ENCODE results near the gene BIRC7.

Gene BIRC7

DNA sequence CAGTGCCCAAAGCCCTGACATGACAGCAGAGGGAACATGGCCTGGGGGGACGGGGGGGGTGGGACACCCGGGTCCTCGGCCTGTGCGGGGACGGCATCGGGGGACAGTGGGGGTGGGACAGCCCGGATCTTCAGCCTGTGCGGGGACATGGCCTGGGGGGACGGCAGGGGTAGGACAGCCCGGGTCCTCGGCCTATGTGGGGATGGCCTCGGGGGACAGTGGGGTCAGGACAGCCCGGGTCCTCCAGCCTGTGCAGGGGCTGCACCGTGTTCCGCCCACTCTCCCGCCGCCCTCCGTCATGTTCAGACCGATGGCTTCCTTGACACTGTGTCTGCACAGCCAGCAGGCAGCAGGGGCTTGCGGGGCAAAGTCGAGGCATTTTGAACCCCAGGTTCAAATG lies 7.0 kb downstream of the BIRC7 start:
- no peaks in the 10 kb centered on the region for H3K27me3 ChIP-seq (ENCODE audit: insufficient read depth, insufficient read length)

GRCh38 chr20:63243604-63244247 lies 8.0 kb downstream of the BIRC7 start:
- TF ChIP-seq SUZ12 (IDR thresholded peaks at IDR 0.05; ENCODE audit: extremely low read depth, insufficient read depth, insufficient read length): no peak
- TF ChIP-seq ZNF274 (IDR thresholded peaks at IDR 0.05; ENCODE audit: low read depth, low read length): no peak
- no peak for TF ChIP-seq YY1 (IDR thresholded peaks at IDR 0.05; ENCODE audit: insufficient read depth, insufficient read length)
- Histone ChIP-seq H3K27me3 (ENCODE audit: insufficient read depth, insufficient read length) (no peaks in the 10 kb centered on the region), H3K4me1 (ENCODE audit: insufficient read depth, insufficient read length) (peaks cover 23% of the 10 kb centered on the region), H3K9ac (ENCODE audit: insufficient read length, low read depth) (no peak overlapping the region), H3K9me3 (ENCODE audit: insufficient read depth, low read length) (no peaks in the 10 kb centered on the region), H3K4me3 (ENCODE audit: insufficient read length, low read depth) (no peak overlapping the region), H3K36me3 (ENCODE audit: insufficient read depth, insufficient read length, low read length) (peaks cover 4% of the 10 kb centered on the region)
- no peak for DNase-seq (ENCODE audit: low read depth, low spot score)

More for the DNA sequence above, 7.0 kb downstream of the BIRC7 start:
- no peak for DNase-seq (ENCODE audit: low read depth, low spot score)
- Histone ChIP-seq H3K36me3 (ENCODE audit: insufficient read depth, insufficient read length, low read length) (peaks cover 4% of the 10 kb centered on the region), H3K4me3 (ENCODE audit: insufficient read length, low read depth) (no peak overlapping the region), H3K9me3 (ENCODE audit: insufficient read depth, low read length) (no peaks in the 10 kb centered on the region), H3K4me1 (ENCODE audit: insufficient read depth, insufficient read length) (peaks cover 22% of the 10 kb centered on the region), H3K9ac (ENCODE audit: insufficient read length, low read depth) (no peak overlapping the region)
- no peak for TF ChIP-seq ZNF274 (IDR thresholded peaks at IDR 0.05; ENCODE audit: low read depth, low read length)
- TF ChIP-seq SUZ12 (IDR thresholded peaks at IDR 0.05; ENCODE audit: extremely low read depth, insufficient read depth, insufficient read length): no peak
- TF ChIP-seq YY1 (IDR thresholded peaks at IDR 0.05; ENCODE audit: insufficient read depth, insufficient read length): no peak

- Histone ChIP-seq H3K4me1 (ENCODE audit: insufficient read depth, insufficient read length) (peaks cover 23% of the 10 kb centered on the region), H3K27me3 (ENCODE audit: insufficient read depth, insufficient read length) (no peaks in the 10 kb centered on the region), H3K9ac (ENCODE audit: insufficient read length, low read depth) (no peak overlapping the region), H3K9me3 (ENCODE audit: insufficient read depth, low read length) (no peaks in the 10 kb centered on the region), H3K36me3 (ENCODE audit: insufficient read depth, insufficient read length, low read length) (peaks cover 4% of the 10 kb centered on the region), H3K4me3 (ENCODE audit: insufficient read length, low read depth) (no peak overlapping the region)
- TF ChIP-seq YY1 (IDR thresholded peaks at IDR 0.05; ENCODE audit: insufficient read depth, insufficient read length) (no peak), SUZ12 (IDR thresholded peaks at IDR 0.05; ENCODE audit: extremely low read depth, insufficient read depth, insufficient read length) (no peak), ZNF274 (IDR thresholded peaks at IDR 0.05; ENCODE audit: low read depth, low read length) (no peak)
- DNase-seq (ENCODE audit: low read depth, low spot score): no peak
These were observed 8.8 kb downstream of the BIRC7 start for GRCh38 chr20:63244468-63244867.

GRCh38 chr20:63246490-63247288 lies 11.0 kb downstream of the BIRC7 start:
- Histone ChIP-seq H3K9me3 (ENCODE audit: insufficient read depth, low read length) (no peaks in the 10 kb centered on the region; the same call in 1 of the 2 replicates), H3K9ac (ENCODE audit: insufficient read length, low read depth) (peak overlapping the region; percentile 50), H3K4me1 (ENCODE audit: insufficient read depth, insufficient read length) (peaks cover 23% of the 10 kb centered on the region), H3K36me3 (ENCODE audit: insufficient read depth, insufficient read length, low read length) (peaks cover 4% of the 10 kb centered on the region), H3K4me3 (ENCODE audit: insufficient read length, low read depth) (no peak overlapping the region), H3K27me3 (ENCODE audit: insufficient read depth, insufficient read length) (peaks cover 2% of the 10 kb centered on the region)
- TF ChIP-seq SUZ12 (IDR thresholded peaks at IDR 0.05; ENCODE audit: extremely low read depth, insufficient read depth, insufficient read length): no peak
- TF ChIP-seq YY1 (IDR thresholded peaks at IDR 0.05; ENCODE audit: insufficient read depth, insufficient read length): no peak
- no peak for TF ChIP-seq ZNF274 (IDR thresholded peaks at IDR 0.05; ENCODE audit: low read depth, low read length)
- no peak for DNase-seq (ENCODE audit: low read depth, low spot score)

DNA sequence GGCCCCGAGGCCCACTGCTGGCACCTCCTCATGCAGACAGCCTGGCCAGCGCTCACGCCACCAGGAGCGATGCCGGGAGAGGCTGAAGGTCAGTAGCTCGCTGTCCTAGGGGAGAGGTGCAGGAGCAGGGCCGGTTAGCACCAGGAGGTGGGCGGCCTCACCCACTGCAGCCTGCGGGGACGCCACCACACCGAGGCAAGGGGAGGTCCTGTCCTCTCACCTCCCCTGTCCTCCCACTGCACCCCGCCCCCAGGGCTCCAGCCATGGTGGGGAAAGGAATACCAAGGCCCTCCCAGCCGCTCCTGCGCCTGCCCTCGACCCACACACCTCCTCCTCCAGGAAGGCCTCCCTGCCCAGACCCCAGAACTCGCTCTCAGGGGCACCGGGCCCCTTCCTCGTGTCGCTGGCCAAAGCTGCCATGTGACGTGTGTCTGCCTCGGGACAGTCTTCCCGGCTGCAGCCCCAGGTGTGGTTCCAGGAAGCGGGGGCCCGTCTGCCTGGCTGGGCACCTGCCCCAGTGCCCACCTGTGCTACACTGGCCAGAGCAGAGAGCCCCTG lies 12.0 kb downstream of the BIRC7 start:
- Histone ChIP-seq H3K9me3 (ENCODE audit: insufficient read depth, low read length) (no peaks in the 10 kb centered on the region; the same call in 1 of the 2 replicates), H3K9ac (ENCODE audit: insufficient read length, low read depth) (peak overlapping the region; percentile 57), H3K27me3 (ENCODE audit: insufficient read depth, insufficient read length) (peaks cover 12% of the 10 kb centered on the region), H3K4me3 (ENCODE audit: insufficient read length, low read depth) (no peak overlapping the region), H3K4me1 (ENCODE audit: insufficient read depth, insufficient read length) (peaks cover 30% of the 10 kb centered on the region), H3K36me3 (ENCODE audit: insufficient read depth, insufficient read length, low read length) (peaks cover 4% of the 10 kb centered on the region)
- TF ChIP-seq SUZ12 (IDR thresholded peaks at IDR 0.05; ENCODE audit: extremely low read depth, insufficient read depth, insufficient read length) (no peak), YY1 (IDR thresholded peaks at IDR 0.05; ENCODE audit: insufficient read depth, insufficient read length) (no peak), ZNF274 (IDR thresholded peaks at IDR 0.05; ENCODE audit: low read depth, low read length) (no peak)
- no peak for DNase-seq (ENCODE audit: low read depth, low spot score)

DNA sequence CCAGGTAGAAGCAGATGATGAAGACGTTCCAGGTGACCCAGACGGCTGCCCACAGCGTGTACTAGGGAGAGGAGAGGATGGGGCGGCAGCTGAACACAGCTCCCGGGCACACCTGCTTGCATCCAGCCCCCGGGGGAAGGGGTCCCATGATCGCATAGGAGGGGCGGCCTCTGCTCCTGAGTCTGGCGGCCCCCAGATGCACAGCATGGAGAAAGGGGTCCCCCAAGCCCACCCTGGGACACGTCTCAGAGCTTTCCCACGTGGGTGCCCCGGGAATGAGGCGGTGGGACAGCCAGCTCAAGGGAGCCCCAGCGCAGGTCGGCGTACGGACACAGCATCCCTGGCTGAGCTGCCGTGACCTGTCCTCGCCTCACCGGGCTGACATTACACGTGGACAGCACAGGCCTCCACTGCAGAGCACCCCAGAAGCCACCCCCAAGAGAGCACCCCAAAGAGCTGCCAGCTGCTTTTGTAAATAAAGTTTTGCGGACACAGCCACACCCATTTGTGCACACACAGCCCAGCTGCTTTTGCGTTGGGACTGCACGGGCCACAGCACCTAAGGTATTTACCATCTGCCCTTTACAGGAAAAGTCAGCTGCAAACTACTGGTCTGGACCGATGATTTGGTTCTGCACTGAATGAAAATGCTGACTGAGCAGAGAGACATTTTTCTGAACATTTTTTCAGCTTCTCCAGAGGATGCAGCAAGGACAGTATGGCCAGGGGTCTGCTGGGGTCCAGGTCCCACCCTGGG lies 13.3 kb downstream of the BIRC7 start:
- Histone ChIP-seq H3K27me3 (ENCODE audit: insufficient read depth, insufficient read length) (peaks cover 17% of the 10 kb centered on the region), H3K4me1 (ENCODE audit: insufficient read depth, insufficient read length) (peaks cover 35% of the 10 kb centered on the region), H3K9ac (ENCODE audit: insufficient read length, low read depth) (no peak overlapping the region), H3K36me3 (ENCODE audit: insufficient read depth, insufficient read length, low read length) (no peaks in the 10 kb centered on the region), H3K4me3 (ENCODE audit: insufficient read length, low read depth) (no peak overlapping the region), H3K9me3 (ENCODE audit: insufficient read depth, low read length) (no peaks in the 10 kb centered on the region; the same call in 1 of the 2 replicates)
- DNase-seq (ENCODE audit: low read depth, low spot score): no peak
- TF ChIP-seq YY1 (IDR thresholded peaks at IDR 0.05; ENCODE audit: insufficient read depth, insufficient read length) (no peak), SUZ12 (IDR thresholded peaks at IDR 0.05; ENCODE audit: extremely low read depth, insufficient read depth, insufficient read length) (no peak), ZNF274 (IDR thresholded peaks at IDR 0.05; ENCODE audit: low read depth, low read length) (no peak)

All from NT2/D1 (cell line).